ENCODE data around the gene RPSA.

Gene RPSA

GRCh38 chr3:39433642-39434041 is 27.1 kb downstream of the RPSA start:
- no peak for TF ChIP-seq CTCF (conservative IDR thresholded peaks at IDR 0.05; ENCODE audit: low read depth, low read length)
- no peak overlapping the region for H3K4me3 ChIP-seq (ENCODE audit: low read depth, low read length)
- peak; percentile 64 for DNase-seq (ENCODE audit: low read depth)

- TF ChIP-seq CTCF (conservative IDR thresholded peaks at IDR 0.05; ENCODE audit: low read depth, low read length) = no peak
- DNase-seq (ENCODE audit: low read depth) = no peak
- H3K4me3 ChIP-seq (ENCODE audit: low read depth, low read length) = no peak overlapping the region
These were observed 28.1 kb downstream of the RPSA start for GRCh38 chr3:39434574-39434973.

DNA sequence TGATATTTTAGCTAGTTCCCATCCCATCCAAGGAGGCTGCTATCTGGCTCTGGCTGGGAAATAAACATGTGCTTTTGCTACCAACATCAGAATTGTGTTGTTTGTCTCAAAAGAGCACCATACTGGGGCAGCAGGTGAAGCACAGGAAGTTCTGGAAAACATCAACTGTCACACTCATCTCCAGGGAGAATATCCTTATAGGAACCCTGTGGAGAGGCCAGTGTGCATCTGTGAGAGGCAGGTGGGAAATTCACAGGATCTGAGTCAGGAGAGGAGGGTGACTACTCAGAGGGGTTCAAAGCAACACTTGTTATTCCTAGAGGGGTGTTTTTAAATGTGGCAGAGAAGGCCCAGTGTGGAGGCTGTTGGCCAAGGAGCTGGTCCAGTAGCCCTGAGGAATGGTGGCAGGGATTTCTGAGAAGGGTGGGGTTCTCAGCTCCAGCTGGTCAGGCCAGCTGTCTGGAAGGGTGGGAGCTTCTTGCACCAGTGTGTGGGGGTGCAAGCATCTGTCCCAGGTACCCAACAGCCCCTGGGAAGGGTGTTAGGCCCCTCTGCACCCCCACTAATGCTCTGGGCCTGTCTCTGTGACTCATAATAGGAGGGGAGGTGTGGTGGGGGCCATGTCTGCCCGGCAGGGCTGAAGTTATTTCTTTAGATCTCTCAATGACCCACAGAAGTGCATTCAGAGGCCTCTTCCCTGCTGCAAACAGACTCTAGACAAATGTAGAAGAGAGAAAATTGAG is 28.7 kb downstream of the RPSA start:
- DNase-seq (ENCODE audit: low read depth) = no peak
- no peak overlapping the region for H3K4me3 ChIP-seq (ENCODE audit: low read depth, low read length)

GRCh38 chr3:39438880-39439279 is 32.4 kb downstream of the RPSA start:
- DNase-seq (ENCODE audit: low read depth) = no peak
- no peak for TF ChIP-seq CTCF (conservative IDR thresholded peaks at IDR 0.05; ENCODE audit: low read depth, low read length)
- H3K4me3 ChIP-seq (ENCODE audit: low read depth, low read length) = no peak overlapping the region

More for the DNA sequence above, 28.7 kb downstream of the RPSA start:
- no peak for TF ChIP-seq CTCF (conservative IDR thresholded peaks at IDR 0.05; ENCODE audit: low read depth, low read length)

- H3K4me3 ChIP-seq (ENCODE audit: low read depth, low read length) = no peak overlapping the region
- no peak for DNase-seq (ENCODE audit: low read depth)
- no peak for TF ChIP-seq CTCF (conservative IDR thresholded peaks at IDR 0.05; ENCODE audit: low read depth, low read length)
These were observed 33.8 kb downstream of the RPSA start for GRCh38 chr3:39440316-39440715.

DNA sequence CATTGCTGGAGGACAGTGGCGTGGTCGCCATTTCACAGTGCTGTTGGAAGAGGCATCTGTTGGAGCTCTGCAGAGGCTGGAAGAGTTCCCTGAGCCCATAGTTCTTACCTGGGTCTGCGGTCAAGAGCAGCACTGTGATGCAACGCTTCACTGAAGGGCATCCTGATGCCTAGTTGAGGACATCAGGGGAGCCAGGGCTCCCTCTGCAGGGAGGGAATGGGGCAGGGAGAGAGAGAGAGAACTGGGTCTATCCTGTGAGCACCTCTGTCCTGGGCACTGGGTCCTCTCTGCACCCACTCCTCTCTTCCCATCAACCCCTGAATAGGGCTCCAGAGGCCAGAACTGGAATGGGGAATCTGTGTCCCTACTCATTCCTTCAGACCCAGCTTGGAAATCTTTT is 37.0 kb downstream of the RPSA start:
- no peak overlapping the region for H3K4me3 ChIP-seq (ENCODE audit: low read depth, low read length)
- peak; percentile 29 for TF ChIP-seq CTCF (conservative IDR thresholded peaks at IDR 0.05; ENCODE audit: low read depth, low read length)
- no peak for DNase-seq (ENCODE audit: low read depth)

DNA sequence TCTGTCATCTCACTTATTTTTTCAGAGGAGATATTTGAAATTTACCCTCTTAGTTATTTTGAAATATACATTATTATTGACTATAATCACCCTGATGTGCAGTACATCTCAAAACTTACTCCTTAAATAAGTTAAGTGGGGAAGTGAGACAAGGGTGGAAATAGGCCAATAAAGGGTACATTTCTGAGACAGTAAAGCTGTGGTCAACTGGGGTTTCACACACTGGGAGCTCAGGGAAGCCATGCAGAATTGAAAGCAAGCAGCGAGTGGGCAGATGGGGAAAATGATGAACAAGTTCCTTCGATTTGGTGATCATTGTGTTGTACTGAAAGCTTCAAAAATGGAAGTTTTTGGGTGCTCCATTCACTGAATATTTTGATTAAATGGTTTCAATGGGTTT is 39.4 kb downstream of the RPSA start:
- H3K4me3 ChIP-seq (ENCODE audit: low read depth, low read length) = no peak overlapping the region
- DNase-seq (ENCODE audit: low read depth) = no peak
- no peak for TF ChIP-seq CTCF (conservative IDR thresholded peaks at IDR 0.05; ENCODE audit: low read depth, low read length)
